Body of pancreas (tissue), 4 donors: ENCODE measurements around the gene SOX18. TPM values are rescaled to one million over a fixed set of nuclear protein-coding genes. Genes with fewer than 3 reads are reported as not detected.

ENCODE experiments used
- ATAC-seq: fragments of 150-250 bp; one replicate; pipeline ENCODE4 v1.9.1; 2016
- DNase-seq, 4 donors: peaks; one replicate each; pipeline ENCODE4 v3.0.0-alpha.2; 2019
- H3K27ac ChIP-seq, 4 donors: fragments of 200-600 bp; sonication (generic); 1 replicate in 3 of 4; 2 replicates in 1 of 4; pipeline versions ENCODE4 v1.5.1 to v1.6.1; 2016 to 2019; ENCODE audit warnings: mild to moderate bottlenecking in 1 of 4, mixed read lengths in 1 of 4, moderate library complexity in 1 of 4
- H3K27me3 ChIP-seq, 2 donors: fragments of 200-600 bp; sonication (generic); one replicate each; pipeline ENCODE4 v1.6.0; 2016; ENCODE audit warnings: mild to moderate bottlenecking in 1 of 2
- H3K36me3 ChIP-seq, 2 donors: fragments of 200-600 bp; sonication (generic); replicated peaks in 1 of 2; 2 replicates each; pipeline ENCODE4 v1.5.1; 2016; ENCODE audit warnings: low read depth in 2 of 2; ENCODE audit not compliant: insufficient read depth in 1 of 2
- H3K4me1 ChIP-seq: fragments of 200-600 bp; sonication (generic); one replicate; pipeline ENCODE4 v1.6.0; 2016
- H3K4me3 ChIP-seq, 2 donors: fragments of 200-600 bp; sonication (generic); 1 replicate in 1 of 2; 2 replicates in 1 of 2; pipeline ENCODE4 v1.5.1; 2016 to 2019
- H3K9me3 ChIP-seq, 3 donors: fragments of 200-600 bp; sonication (generic); 1 replicate in 2 of 3; 2 replicates in 1 of 3; pipeline ENCODE4 v1.5.1; 2016
- CTCF ChIP-seq, 7 experiments: fragments of 450-650 bp in 4 of 7; fragments of 200-600 bp in 3 of 7; sonication (generic) in 3 of 7; IDR thresholded peaks; one replicate each; pipeline ENCODE4 v1.5.1; 2016 to 2019; ENCODE audit warnings: antibody characterized with exemption in 7 of 7
- POLR2A ChIP-seq, 3 donors: fragments of 450-650 bp; IDR thresholded peaks; one replicate each; pipeline ENCODE4 v1.6.1; 2016; ENCODE audit warnings: antibody characterized with exemption in 3 of 3, mild to moderate bottlenecking in 2 of 3
- WGBS, 2 donors: methylation state at CpG; one replicate each; pipeline ENCODE4 v1.1.5; 2017; 5-methylcytosine and 5-hydroxymethylcytosine counted together
- intact Hi-C: fragments of 100-400 bp; cut with DNase I; formaldehyde crosslinking; loops from one replicate; pipeline ENCODE4 v1.15.1; 2023
- total RNA-seq, 2 donors: library from RNA; depleted of rRNA; stranded (reverse); fragments of >200 nt; gene quantifications; one replicate each; pipeline ENCODE4 v1.1.0, GENCODE V29; 2016

Gene SOX18
- total RNA-seq, 2 donors from 2014 or later: 6.5 to 17.1 TPM

GRCh38 chr20:64035933-64036345 lies 13.5 kb downstream of the SOX18 start, which contains the start of gene C20orf204:
Gene C20orf204 (plus strand): TSS chr20:64036182. CDS start chr20:64036324, 142 bp downstream.
- ATAC-seq (no peak), DNase-seq (no peak)
- WGBS, 2 donors: 61 to 71% methylated on average over 8 to 10 of the region's 10 CpGs
- peaks cover 28% of the 10 kb centered on the region for H3K4me1 ChIP-seq
- intact Hi-C loops: loop anchor here (5.0 kb wide), 1 partner anchor 81 kb away; no protein-coding TSS in a partner anchor
- no peak within 1 kb of the TSS for H3K27ac ChIP-seq
- no peaks in the 10 kb centered on the region for H3K9me3 ChIP-seq
- H3K27me3 ChIP-seq: no peaks in the 10 kb centered on the region
- TF ChIP-seq POLR2A (IDR thresholded peaks at IDR 0.05) (no peak), CTCF (IDR thresholded peaks at IDR 0.05) (no peak)
- H3K36me3 ChIP-seq: peaks cover 0 to 11% of the 10 kb centered on the region in 2 donors
- H3K4me3 ChIP-seq: no peak within 1 kb of the TSS

- Histone ChIP-seq H3K4me3 (no peak overlapping the region), H3K36me3 (peaks cover 0 to 11% of the 10 kb centered on the region in 2 donors), H3K9me3 (no peaks in the 10 kb centered on the region), H3K27me3 (no peaks in the 10 kb centered on the region), H3K4me1 (peaks cover 28% of the 10 kb centered on the region), H3K27ac (no peak overlapping the region)
- intact Hi-C loops: loop anchor here (5.0 kb wide), 1 partner anchor 82 kb away; no protein-coding TSS in a partner anchor
- DNase-seq: no peak
- TF ChIP-seq CTCF (IDR thresholded peaks at IDR 0.05): no peak
- no peak for TF ChIP-seq POLR2A (IDR thresholded peaks at IDR 0.05)
- no peak for ATAC-seq
- 75 to 76% methylated on average over 10 to 17 of the region's 17 CpGs for WGBS, 2 donors
Measured at GRCh38 chr20:64035066-64035932, 14.1 kb downstream of the SOX18 start.

GRCh38 chr20:64033981-64034493 lies 15.4 kb downstream of the SOX18 start:
- no peaks in the 10 kb centered on the region for H3K27me3 ChIP-seq
- H3K4me3 ChIP-seq: no peak overlapping the region
- intact Hi-C loops: no loop called here
- peak in 1 of 4 donors; percentile 35 for DNase-seq
- H3K36me3 ChIP-seq: peaks cover 0 to 14% of the 10 kb centered on the region in 2 donors
- WGBS, 2 donors: 67 to 73% methylated on average over 1 to 9 of the region's 11 CpGs
- H3K27ac ChIP-seq: no peak overlapping the region
- peaks cover 18% of the 10 kb centered on the region for H3K4me1 ChIP-seq
- H3K9me3 ChIP-seq: no peaks in the 10 kb centered on the region
- ATAC-seq: no peak
- TF ChIP-seq POLR2A (IDR thresholded peaks at IDR 0.05) (no peak), CTCF (IDR thresholded peaks at IDR 0.05) (no peak)

GRCh38 chr20:64032706-64033624 lies 16.5 kb downstream of the SOX18 start:
- no peak for TF ChIP-seq POLR2A (IDR thresholded peaks at IDR 0.05)
- TF ChIP-seq CTCF (IDR thresholded peaks at IDR 0.05): no peak
- Histone ChIP-seq H3K4me1 (peaks cover 8% of the 10 kb centered on the region), H3K27me3 (no peaks in the 10 kb centered on the region), H3K36me3 (peaks cover 0 to 16% of the 10 kb centered on the region in 2 donors), H3K4me3 (no peak overlapping the region), H3K27ac (no peak overlapping the region), H3K9me3 (no peaks in the 10 kb centered on the region)
- ATAC-seq (no peak), DNase-seq (no peak)
- WGBS, 2 donors: 90 to 91% methylated on average over 21 to 23 of the region's 31 CpGs
- intact Hi-C loops: no loop called here
